ENCODE data around the gene FAM174C. TPM values are rescaled to one million over a fixed set of nuclear protein-coding genes. Genes with fewer than 3 reads are reported as not detected.

Gene FAM174C
- total RNA-seq, 1 experiment from 2014 or later, result 77.1 TPM

DNA sequence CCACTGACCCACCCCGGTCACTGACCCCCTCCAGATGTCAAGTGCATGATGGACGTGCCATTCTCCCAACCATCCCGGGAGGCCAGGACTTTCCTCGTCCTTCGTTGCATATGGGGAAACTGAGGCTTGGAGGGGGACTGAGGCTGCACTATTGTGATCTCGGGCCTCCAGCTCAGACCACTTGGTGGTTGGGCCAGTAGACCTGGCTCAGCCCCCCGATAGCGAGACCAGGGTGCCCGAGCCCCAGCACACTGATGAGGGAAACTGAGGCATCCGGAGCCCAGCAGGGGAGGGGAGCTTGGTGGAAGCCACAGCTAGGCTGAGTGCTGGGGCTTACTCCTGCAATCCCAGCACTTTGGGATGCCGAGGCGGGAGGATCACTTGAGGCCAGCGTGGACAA lies 20.7 kb downstream of the FAM174C start:
- intact Hi-C loops (cut with micrococcal nuclease), result no loop called here
- TF ChIP-seq, protein P1, sequence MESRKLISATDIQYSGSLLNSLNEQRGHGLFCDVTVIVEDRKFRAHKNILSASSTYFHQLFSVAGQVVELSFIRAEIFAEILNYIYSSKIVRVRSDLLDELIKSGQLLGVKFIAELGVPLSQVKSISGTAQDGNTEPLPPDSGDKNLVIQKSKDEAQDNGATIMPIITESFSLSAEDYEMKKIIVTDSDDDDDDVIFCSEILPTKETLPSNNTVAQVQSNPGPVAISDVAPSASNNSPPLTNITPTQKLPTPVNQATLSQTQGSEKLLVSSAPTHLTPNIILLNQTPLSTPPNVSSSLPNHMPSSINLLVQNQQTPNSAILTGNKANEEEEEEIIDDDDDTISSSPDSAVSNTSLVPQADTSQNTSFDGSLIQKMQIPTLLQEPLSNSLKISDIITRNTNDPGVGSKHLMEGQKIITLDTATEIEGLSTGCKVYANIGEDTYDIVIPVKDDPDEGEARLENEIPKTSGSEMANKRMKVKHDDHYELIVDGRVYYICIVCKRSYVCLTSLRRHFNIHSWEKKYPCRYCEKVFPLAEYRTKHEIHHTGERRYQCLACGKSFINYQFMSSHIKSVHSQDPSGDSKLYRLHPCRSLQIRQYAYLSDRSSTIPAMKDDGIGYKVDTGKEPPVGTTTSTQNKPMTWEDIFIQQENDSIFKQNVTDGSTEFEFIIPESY (IDR thresholded peaks at IDR 0.05; ENCODE audit: extremely low read depth, insufficient replicate concordance, low read length), result no peak
- TF ChIP-seq YY1 (IDR thresholded peaks at IDR 0.05; ENCODE audit: extremely low read depth, insufficient replicate concordance, low read depth, low read length), result no peak

DNA sequence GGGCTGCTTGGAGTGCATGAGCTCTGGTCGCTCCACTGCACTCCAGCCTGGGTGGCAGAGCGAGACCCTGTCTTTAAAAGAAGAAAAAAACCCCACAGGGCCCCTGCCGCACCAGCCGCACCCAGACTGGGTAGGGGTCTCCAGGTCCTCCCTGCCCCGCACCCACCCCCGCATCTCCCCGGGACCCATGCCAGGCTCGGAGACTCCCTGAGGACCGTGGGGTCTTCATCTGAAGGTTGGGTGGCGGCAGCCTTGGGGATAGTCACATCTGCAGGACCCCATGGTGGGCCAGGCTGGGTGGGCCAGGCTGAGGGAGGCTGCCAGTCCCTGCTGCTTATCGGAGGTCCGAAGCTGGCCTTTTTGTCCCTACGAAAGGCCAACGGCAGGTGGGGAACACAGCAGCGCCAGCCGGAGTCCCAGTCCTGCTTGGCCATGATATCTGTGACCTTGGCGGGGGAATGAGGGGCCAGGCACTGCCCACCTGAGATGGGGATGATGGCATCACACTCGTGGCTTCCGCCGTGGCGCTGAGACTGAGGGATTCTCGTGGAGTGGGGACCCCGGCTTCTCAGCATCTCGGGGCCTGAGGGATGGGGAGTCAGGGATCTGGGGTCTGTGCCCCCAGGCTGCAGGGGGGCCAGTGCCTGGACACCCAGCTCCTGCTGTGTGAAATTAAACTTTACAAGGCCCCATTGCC lies 21.4 kb downstream of the FAM174C start:
- ATAC-seq (no peak), DNase-seq (ENCODE audit: low read depth, low spot score) (no peak)
- RAD21 ChIA-PET (ENCODE audit: low non-redundant PET in 1 of 2, low total read pairs in 2 of 2, uncharacterized antibody in 2 of 2, unreplicated experiment in 2 of 2), result no interaction called here
- intact Hi-C loops (cut with micrococcal nuclease), result no loop called here
- Histone ChIP-seq H3K36me3 (ENCODE audit: control insufficient read depth in 1 of 2, insufficient read depth in 2 of 2, low read length in 2 of 2) (no peaks in the 10 kb centered on the region), H3K4me3 (replicated peaks in 1 of 2; ENCODE audit: low read depth in 1 of 2, low read length in 2 of 2) (no peak overlapping the region), H3K9me3 (ENCODE audit: control insufficient read depth in 1 of 2, insufficient read depth in 1 of 2, low read depth in 1 of 2, low read length in 2 of 2) (no peaks in the 10 kb centered on the region), H3K9me2 (ENCODE audit: insufficient read depth) (no peaks in the 10 kb centered on the region), H3K27ac (ENCODE audit: low read depth, low read length) (no peak overlapping the region), H4K20me1 (ENCODE audit: insufficient read depth) (no peaks in the 10 kb centered on the region), H2AFZ (ENCODE audit: low read depth, low read length, poor library complexity, severe bottlenecking) (no peak overlapping the region), H3K9ac (ENCODE audit: low read length) (no peak overlapping the region), H3K79me2 (ENCODE audit: insufficient read depth, low read length) (no peaks in the 10 kb centered on the region), H3K4me2 (ENCODE audit: low read length) (no peak overlapping the region), H3K27me3 (ENCODE audit: insufficient read depth, low read length) (no peaks in the 10 kb centered on the region), H3K4me1 (ENCODE audit: control insufficient read depth in 1 of 2, insufficient read depth in 2 of 2, low read length in 2 of 2) (peaks cover 1 to 6% of the 10 kb centered on the region in 2 experiments; a peak in 2 of 4 replicates)
- POLR2A ChIA-PET, result no interaction called here
- no TSS peak for BruUV-seq (replicated peaks)
- CTCF ChIA-PET, result no interaction called here
- TF ChIP-seq SP1 (IDR thresholded peaks at IDR 0.05; ENCODE audit: low read depth), result no peak
- no peak for TF ChIP-seq FOSL1 (IDR thresholded peaks at IDR 0.05; ENCODE audit: low read depth)
- TF ChIP-seq, protein P2, sequence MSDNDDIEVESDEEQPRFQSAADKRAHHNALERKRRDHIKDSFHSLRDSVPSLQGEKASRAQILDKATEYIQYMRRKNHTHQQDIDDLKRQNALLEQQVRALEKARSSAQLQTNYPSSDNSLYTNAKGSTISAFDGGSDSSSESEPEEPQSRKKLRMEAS (IDR thresholded peaks at IDR 0.05), result no peak
- TF ChIP-seq EGR1 (IDR thresholded peaks at IDR 0.05; ENCODE audit: low read depth), result no peak
- no peak for TF ChIP-seq RAD21 (IDR thresholded peaks at IDR 0.05; ENCODE audit: low read depth)
- TF ChIP-seq, protein P3, sequence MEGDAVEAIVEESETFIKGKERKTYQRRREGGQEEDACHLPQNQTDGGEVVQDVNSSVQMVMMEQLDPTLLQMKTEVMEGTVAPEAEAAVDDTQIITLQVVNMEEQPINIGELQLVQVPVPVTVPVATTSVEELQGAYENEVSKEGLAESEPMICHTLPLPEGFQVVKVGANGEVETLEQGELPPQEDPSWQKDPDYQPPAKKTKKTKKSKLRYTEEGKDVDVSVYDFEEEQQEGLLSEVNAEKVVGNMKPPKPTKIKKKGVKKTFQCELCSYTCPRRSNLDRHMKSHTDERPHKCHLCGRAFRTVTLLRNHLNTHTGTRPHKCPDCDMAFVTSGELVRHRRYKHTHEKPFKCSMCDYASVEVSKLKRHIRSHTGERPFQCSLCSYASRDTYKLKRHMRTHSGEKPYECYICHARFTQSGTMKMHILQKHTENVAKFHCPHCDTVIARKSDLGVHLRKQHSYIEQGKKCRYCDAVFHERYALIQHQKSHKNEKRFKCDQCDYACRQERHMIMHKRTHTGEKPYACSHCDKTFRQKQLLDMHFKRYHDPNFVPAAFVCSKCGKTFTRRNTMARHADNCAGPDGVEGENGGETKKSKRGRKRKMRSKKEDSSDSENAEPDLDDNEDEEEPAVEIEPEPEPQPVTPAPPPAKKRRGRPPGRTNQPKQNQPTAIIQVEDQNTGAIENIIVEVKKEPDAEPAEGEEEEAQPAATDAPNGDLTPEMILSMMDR (IDR thresholded peaks at IDR 0.05 in 2 of 3, conservative IDR thresholded peaks at IDR 0.05 in 1 of 3; ENCODE audit: borderline replicate concordance in 1 of 3, insufficient read depth in 1 of 3, low read depth in 2 of 3, low read length in 2 of 3), result no peak
- TF ChIP-seq ELF1 (IDR thresholded peaks at IDR 0.05; ENCODE audit: borderline replicate concordance, low read depth), result no peak
- TF ChIP-seq, protein P1 (IDR thresholded peaks at IDR 0.05; ENCODE audit: extremely low read depth, insufficient replicate concordance, low read length), result no peak
- TF ChIP-seq POLR2A (IDR thresholded peaks at IDR 0.05; ENCODE audit: borderline replicate concordance, extremely low read depth, insufficient read depth, insufficient read length), result no peak
- TF ChIP-seq JUND (IDR thresholded peaks at IDR 0.05), result no peak
- TF ChIP-seq, protein P4, sequence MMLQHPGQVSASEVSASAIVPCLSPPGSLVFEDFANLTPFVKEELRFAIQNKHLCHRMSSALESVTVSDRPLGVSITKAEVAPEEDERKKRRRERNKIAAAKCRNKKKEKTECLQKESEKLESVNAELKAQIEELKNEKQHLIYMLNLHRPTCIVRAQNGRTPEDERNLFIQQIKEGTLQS (IDR thresholded peaks at IDR 0.05), result no peak
- TF ChIP-seq SRF (IDR thresholded peaks at IDR 0.05; ENCODE audit: low read depth), result no peak

More for the DNA sequence above, 20.7 kb downstream of the FAM174C start:
- no peaks in the 10 kb centered on the region for H3K9me2 ChIP-seq (ENCODE audit: insufficient read depth)
- H4K20me1 ChIP-seq (ENCODE audit: insufficient read depth), result no peaks in the 10 kb centered on the region
- ATAC-seq (no peak), DNase-seq (ENCODE audit: low read depth, low spot score) (no peak)
- no TSS peak for BruUV-seq (replicated peaks)
- H3K4me1 ChIP-seq (ENCODE audit: control insufficient read depth in 1 of 2, insufficient read depth in 2 of 2, low read length in 2 of 2), result peaks cover 8 to 12% of the 10 kb centered on the region in 2 experiments
- H3K27me3 ChIP-seq (ENCODE audit: insufficient read depth, low read length), result no peaks in the 10 kb centered on the region
- CTCF ChIA-PET, result no interaction called here
- POLR2A ChIA-PET, result no interaction called here
- H3K27ac ChIP-seq (ENCODE audit: low read depth, low read length), result no peak overlapping the region
- RAD21 ChIA-PET (ENCODE audit: low non-redundant PET in 1 of 2, low total read pairs in 2 of 2, uncharacterized antibody in 2 of 2, unreplicated experiment in 2 of 2), result no interaction called here
- H2AFZ ChIP-seq (ENCODE audit: low read depth, low read length, poor library complexity, severe bottlenecking), result no peak overlapping the region
- H3K79me2 ChIP-seq (ENCODE audit: insufficient read depth, low read length), result no peaks in the 10 kb centered on the region
- H3K36me3 ChIP-seq (ENCODE audit: control insufficient read depth in 1 of 2, insufficient read depth in 2 of 2, low read length in 2 of 2), result no peaks in the 10 kb centered on the region
- H3K9ac ChIP-seq (ENCODE audit: low read length), result no peak overlapping the region
- H3K9me3 ChIP-seq (ENCODE audit: control insufficient read depth in 1 of 2, insufficient read depth in 1 of 2, low read depth in 1 of 2, low read length in 2 of 2), result no peaks in the 10 kb centered on the region
- no peak overlapping the region for H3K4me2 ChIP-seq (ENCODE audit: low read length)
- no peak overlapping the region for H3K4me3 ChIP-seq (replicated peaks in 1 of 2; ENCODE audit: low read depth in 1 of 2, low read length in 2 of 2)
